Amniotic stem cell (primary cell): ENCODE results near the gene XYLT1.
"Not testable (repeated sequence)": the region's sequence is repeated elsewhere in the genome, so short reads cannot be mapped to it uniquely, and the experiment has no call there.

Experiments
- DNase-seq: peaks from one replicate; lab custom pipeline; 2025; lab: John Stamatoyannopoulos, UW

The XYLT1 gene, protein sequence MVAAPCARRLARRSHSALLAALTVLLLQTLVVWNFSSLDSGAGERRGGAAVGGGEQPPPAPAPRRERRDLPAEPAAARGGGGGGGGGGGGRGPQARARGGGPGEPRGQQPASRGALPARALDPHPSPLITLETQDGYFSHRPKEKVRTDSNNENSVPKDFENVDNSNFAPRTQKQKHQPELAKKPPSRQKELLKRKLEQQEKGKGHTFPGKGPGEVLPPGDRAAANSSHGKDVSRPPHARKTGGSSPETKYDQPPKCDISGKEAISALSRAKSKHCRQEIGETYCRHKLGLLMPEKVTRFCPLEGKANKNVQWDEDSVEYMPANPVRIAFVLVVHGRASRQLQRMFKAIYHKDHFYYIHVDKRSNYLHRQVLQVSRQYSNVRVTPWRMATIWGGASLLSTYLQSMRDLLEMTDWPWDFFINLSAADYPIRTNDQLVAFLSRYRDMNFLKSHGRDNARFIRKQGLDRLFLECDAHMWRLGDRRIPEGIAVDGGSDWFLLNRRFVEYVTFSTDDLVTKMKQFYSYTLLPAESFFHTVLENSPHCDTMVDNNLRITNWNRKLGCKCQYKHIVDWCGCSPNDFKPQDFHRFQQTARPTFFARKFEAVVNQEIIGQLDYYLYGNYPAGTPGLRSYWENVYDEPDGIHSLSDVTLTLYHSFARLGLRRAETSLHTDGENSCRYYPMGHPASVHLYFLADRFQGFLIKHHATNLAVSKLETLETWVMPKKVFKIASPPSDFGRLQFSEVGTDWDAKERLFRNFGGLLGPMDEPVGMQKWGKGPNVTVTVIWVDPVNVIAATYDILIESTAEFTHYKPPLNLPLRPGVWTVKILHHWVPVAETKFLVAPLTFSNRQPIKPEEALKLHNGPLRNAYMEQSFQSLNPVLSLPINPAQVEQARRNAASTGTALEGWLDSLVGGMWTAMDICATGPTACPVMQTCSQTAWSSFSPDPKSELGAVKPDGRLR

DNA sequence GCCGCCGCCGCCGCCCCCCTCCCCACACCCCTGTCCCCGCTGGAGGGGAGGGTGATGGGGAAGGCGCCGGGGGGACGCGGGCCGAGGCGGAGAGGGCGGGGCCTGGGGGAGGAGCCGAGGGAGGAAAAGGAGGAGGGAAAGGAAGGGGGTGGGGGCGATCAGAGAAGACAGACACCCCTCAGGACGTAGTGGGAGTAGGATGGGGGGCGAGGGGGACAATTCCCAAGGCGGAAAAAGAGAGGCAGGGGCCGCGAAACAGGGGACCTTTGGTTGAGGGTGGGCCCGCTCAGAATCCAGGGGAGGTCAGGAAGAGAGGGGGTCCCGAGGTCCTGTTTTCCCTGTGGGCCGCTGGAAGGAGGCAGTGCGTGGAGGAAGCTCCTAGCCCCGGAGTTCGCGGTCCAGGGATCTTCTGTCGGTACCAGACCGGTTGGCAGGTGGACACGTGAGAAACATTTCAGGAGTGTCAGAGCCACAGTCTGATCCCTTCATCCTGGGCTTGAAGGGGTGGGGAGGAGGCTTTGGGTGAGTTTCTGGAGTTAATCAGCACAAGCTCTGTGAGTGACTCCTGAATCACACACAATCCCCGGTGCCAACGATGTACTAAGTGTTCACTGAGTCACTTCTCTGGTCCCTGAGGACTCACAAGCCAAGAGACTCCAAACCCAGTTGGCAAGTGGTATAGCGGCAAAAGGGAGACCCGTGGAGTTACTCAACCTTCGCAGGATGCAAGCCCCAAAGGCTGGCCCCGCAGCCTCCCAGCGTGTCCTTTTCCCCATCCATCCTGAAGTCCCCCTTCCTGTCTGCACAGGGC, at the start of gene XYLT1:
Gene XYLT1, minus strand, starts transcription at position 53 of the 811 bp plus-strand sequence. CDS start 164 bp downstream, outside the sequence.
- peak; percentile 89 for DNase-seq

DNA sequence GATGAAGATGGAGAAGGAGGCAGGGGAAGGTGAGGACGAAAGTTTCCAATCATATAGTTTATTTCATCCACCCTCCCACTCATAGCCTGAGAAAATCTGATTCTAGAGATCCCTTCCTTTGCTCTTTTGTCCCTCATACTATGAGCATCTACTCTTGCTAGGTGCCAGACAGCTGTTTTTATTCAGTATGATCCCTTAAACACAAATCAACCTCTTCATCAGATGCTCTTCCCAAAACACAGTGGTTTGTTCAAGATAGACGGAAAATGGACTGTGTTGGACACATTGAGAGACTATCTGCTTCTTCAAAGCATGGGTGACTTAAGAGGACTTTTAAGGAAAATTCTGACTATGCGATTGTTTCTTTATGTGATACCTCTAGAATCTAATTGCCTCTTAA, 49.4 kb upstream of the XYLT1 start:
- DNase-seq: no peak

DNA sequence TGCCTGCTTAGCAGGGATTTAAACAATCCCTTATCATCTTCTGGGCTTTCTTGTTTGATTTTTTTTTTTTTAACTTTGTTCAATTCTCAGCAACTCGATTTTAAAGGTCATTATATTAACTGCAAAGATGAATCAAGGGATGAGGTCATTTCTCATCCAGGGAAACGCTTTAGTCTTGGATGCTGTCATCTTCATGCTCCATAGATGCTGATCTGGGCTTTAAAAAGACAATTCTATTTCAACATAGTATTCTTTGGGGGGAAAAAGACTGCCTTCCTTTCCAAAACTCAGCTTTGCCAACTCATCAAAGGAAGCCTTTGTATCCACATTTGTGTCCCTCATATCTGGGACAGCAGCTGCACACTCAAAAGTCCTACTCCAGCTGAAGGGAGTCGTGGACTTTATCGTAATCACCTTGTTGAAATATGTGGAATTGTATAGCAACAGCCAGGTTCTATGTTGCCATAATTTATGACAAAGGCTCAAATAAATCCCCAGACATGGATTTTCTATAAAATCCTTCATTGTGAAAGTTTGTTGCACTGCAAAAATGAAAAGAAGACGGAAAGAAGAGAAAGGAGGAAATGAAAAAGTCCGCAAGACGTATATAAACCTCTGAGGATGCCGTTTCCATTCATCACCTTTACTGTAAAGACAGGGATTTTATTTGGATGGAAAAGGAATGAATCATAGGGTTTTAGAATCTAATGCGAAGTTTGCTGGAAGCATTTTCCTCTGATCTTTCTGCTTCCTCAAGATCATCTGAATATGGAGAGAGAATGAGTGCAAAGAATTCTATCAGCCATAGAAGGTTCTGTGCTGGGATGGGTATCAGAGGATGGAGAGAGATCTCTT, 48.6 kb upstream of the XYLT1 start:
- DNase-seq: peak; percentile 16

DNA sequence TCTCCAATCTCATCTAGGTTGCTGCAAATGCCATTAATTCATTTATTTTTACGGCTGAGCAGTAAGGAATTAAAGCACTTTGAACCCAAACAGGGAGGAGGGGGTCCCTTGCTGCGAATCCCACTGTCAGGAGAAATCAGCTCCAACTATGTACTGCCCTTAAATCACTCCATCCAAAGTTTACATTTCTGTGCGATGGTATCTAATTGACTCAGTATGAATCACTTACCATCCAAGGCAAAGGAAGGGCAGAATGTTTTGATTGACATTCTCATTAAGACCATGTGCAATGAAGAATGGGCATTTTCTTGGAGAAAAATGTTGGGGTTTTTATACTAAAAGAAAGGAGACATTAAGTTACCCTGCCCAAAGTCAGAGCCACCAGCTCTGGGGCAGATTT, 47.7 kb upstream of the XYLT1 start:
- DNase-seq: peak; percentile 27

DNA sequence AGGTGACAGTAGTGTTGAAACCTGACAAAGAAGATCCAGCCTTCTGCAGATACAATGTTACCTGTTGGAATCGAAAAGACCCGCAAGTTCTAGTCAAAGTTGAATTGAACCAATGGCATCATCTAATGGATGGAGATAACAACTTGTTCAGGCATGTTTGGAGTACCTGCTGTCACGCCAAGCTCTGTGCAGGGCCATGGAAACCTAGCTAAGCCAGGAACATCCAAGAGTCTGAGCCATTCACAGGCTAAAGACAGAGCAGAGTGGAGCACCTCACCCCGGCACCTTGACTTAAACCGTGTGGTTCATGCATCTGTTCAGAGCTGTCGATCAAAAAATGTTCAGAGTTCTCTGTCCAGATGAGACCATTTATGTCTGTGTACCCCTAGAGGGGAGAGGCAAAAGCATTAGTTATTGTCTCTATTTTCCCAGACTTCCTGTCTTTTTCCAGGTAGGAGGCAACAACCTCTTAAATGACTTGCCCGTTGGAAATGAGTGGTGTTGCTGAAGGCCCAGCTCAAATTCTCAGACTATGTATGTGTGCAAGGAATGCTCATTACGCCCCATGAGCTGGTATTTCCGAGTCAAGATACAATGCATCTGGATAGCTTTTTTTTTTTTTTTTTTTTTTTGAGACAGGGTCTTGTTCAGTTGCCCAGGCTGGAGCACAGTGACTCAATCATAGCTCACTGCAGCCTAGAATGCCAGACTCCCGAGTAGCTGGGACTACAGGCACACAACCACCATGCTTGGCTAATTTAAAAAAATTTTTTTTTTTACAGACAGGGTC, 44.9 kb upstream of the XYLT1 start:
- DNase-seq: peak; percentile 29

DNA sequence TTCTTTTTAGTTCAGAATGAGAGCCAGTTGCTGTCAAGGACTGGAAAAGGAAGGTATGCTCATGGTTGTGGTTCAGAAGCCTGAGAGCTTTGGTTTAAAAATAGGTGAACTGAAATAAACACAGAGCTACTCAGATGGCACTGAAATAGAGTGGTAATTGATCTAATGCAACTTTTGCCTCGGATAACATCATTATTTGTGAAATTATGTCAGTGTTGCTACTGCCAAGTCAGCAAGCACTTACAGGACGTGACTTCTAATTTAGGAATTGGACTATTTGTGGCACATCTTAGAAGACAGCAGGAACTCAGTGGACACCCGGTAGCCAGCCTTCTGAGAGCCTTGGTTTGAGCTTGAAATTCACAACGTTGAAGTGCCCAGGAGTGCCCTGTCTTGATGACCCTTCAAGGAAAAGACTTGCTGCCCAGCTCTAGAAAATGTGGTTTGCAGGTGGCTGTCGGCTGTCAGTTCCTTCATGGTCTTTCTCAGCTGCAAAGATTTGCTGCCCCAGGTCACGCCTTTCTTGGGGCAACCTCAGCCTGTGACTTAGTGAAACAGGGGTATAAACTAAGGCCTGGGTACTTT, 42.0 kb upstream of the XYLT1 start:
- no peak for DNase-seq

DNA sequence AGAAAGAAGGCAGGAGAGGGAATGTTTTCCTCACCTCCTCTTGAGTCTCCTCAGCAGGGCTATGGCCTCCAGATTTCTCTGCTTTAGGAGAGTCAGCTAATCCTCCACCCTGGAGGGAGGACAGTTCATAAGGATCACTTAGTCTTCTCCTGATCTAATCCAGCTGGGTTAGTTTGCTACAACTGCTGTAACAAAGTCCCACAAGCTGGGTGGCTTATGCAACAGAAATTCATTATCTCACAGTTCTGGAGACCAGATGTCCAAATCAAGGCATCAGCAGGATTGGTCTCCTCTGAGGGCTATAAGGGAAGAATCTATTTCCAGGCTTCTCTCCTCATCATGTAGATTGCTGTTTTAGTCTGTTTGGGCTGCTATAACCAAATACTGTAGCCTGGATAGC, 40.6 kb upstream of the XYLT1 start:
- no peak for DNase-seq

DNA sequence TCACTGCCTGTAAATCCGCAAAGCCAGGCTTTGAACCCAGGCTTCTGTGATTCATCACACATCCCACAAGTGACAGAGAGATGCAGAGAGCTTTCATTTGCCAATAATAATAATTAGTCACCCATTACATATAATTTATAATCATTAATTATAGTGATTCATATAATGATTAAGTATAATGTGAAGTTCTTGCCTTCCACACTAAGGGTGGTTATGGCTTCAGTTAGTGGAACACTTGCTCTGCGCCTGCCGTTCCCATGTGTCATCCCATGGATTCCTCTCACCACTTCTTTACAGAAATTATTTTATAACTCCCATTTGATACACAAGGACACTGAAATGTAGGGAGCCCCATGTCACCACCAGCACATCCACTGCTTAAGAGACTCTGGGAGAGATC, 39.8 kb upstream of the XYLT1 start:
- DNase-seq: no peak

- no peak for DNase-seq
Measured at GRCh38 chr16:17509194-17509593, 38.4 kb upstream of the XYLT1 start.

DNA sequence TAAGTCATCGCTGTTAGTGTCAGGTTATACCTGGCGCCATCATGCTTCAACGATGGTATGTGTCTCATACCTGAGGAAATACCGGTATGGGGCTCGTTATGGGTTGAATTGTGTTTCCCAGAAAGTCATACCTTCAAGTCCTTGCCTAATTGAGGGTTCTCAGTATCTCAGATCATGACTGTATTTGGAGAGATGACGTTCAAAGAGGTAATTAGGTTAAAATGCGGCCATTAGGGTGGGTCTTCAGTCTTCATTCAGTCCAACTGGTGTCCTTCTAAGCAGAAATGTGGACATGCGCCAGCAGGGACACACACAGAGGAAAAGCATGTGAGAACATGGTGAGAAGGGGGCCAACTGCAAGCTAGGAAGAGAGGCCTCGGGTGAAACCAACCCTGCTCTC, 37.5 kb upstream of the XYLT1 start:
- DNase-seq: no peak

- not testable (repeated sequence) for DNase-seq
Measured at GRCh38 chr16:17507516-17507915, 36.8 kb upstream of the XYLT1 start.

- DNase-seq: not testable (repeated sequence)
Measured at GRCh38 chr16:17505828-17506227, 35.1 kb upstream of the XYLT1 start.

- no peak for DNase-seq
Measured at GRCh38 chr16:17504050-17504449, 33.3 kb upstream of the XYLT1 start.

DNA sequence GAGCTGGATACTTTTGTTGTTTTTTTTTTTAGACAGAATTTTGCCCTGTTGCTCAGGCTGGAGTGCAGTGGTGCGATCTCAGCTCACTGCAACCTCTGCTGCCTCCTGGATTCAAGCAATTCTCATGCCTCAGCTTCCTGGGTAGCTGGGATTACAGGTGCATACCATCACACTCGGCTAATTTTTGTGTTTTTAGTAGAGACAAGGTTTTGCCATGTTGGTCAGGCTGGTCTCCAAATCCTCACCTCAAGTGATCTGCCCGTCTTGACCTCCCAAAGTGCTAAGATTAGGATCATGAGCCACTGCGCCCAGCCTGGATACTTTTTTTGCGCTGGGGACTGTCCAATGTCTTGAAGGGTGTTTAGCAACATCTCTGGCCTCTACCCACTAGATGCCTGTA, 32.6 kb upstream of the XYLT1 start:
- no peak for DNase-seq

DNA sequence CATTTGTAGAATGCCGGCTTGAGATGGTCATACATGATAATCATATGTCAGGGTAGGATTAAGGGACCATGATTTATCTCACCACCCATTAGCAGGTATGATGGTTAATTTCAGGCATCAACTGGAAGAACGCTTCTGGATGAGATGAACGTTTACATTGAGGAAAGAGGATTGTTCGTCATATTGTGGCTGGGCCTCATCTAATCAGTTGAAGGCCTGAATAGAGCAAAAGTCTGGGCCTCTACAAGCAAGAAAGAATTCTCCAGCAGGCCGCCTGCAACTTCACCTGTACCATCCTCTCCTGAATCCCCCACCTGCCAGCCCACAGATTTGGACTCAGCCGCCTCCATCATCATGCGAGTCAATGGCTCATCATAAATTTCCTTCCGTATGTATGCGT, 30.6 kb upstream of the XYLT1 start:
- no peak for DNase-seq

DNA sequence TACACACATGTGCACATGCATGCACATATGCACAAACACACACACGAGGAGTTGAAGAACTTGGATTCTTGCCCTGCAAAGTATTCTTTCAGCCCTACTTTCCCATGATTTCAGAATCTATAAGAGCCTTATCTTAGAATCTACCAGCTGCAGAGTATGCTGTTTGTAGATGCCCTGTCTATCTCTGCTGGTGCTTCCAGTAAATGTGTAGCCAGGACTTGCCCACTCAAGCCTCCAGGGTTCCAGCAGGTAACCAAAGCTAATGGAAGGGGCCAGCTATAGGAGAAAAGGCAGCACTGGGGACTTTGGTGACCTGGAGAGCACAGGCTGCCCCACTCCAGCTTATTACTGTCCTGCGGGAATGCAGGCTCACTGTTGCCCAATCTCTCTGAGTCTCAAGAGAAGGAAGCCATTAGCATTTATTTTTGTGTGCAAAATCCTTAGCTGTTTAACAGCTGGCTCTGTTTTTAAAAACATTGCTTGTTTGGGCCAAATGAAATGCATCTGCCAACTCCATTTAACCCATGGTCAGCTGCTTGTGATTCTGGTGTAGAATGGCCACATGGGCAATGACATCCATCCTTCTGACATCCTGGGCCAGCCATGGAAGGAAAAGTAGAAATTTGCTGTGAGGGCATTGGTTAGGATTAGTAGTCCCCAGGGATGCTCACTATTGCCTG, 28.6 kb upstream of the XYLT1 start:
- DNase-seq: no peak

DNA sequence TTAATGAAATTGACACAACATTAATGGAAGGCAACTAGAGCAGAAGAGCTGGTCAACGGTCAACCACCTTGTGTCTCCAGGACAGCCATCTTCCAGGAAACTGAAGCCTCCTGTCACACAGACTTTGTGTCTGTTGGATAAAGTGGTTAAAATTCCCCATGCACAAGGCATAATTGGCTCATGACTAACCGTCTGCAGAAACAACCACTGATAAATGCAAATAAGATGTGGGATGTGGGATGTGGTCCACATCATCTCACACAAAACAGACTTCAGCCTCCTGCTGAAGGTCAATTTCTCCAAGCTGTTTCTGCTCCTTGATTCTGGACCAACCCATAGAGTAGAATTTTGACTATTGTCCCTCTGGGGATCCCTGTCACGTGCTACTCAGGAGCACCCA, 26.9 kb upstream of the XYLT1 start:
- no peak for DNase-seq

DNA sequence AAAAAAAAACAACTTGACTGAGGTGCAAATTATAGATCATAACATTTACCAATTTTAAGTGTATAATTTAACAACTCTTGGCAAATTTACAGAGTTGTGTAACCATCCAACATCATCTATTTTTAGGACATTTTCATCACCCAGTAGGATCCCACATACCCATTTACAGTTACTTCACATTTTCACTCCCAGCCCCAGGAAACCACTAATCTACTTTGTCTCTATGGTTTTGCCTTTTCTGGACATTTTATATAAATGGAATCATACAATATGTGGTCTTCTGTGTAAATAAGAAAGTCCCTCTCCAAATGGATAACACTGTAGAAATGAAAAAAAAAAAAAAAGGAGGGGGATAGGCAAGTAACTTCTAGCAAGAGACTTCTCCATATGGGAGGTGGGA, 26.1 kb upstream of the XYLT1 start:
- no peak for DNase-seq

DNA sequence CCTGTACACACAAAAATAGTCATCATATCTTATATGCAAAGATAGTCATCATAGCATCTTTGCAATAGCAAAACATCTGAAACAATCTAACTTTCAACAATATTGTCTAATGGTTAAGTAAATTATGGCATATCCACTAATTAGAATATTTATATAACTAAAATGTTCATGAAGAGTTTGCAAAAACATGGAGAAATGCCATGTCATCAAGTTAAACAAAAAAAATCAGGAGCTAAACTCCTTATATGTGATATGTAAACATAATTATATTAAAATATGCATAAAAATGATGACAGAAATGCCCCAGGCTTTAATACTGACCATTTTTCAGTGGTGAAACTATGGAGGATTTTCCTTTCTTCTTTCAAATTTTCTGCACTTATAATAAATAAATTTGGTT, 22.3 kb upstream of the XYLT1 start:
- no peak for DNase-seq
